GM23338 (cell line): ENCODE data around the gene WWOX. TPM values are rescaled to one million over a fixed set of nuclear protein-coding genes. Genes with fewer than 3 reads are reported as not detected.

Experiments
- ATAC-seq: fragments of 200-7000 bp; cut with Tn5 transposase; 3 replicates; pipeline ENCODE4 v1.9.1; 2020
- DNase-seq: peaks from one replicate; pipeline ENCODE4 v3.0.0-alpha.2; 2015; ENCODE audit warnings: low spot score
- H2AFZ ChIP-seq: fragments of 200-600 bp; sonication (generic); 2 replicates; pipeline ENCODE4 v1.8.0; 2016; ENCODE audit warnings: antibody characterized with exemption, mild to moderate bottlenecking, moderate library complexity
- H3F3A ChIP-seq: fragments of 200-600 bp; sonication (generic); replicated peaks from 2 replicates; pipeline ENCODE4 v1.8.0; 2017; ENCODE audit warnings: antibody characterized with exemption, mixed run types, low read depth
- H3K27ac ChIP-seq: fragments of 200-600 bp; sonication (generic); 2 replicates; pipeline ENCODE4 v1.6.1; 2016; ENCODE audit warnings: low read depth
- H3K27me3 ChIP-seq: fragments of 200-600 bp; sonication (generic); 2 replicates; pipeline ENCODE4 v1.8.0; 2016; ENCODE audit warnings: mild to moderate bottlenecking, mixed run types, moderate library complexity; ENCODE audit not compliant: insufficient read depth
- H3K36me3 ChIP-seq: fragments of 200-600 bp; sonication (generic); 2 replicates; pipeline ENCODE4 v1.8.0; 2016; ENCODE audit warnings: mild to moderate bottlenecking; ENCODE audit not compliant: insufficient read depth
- H3K4me1 ChIP-seq: fragments of 200-600 bp; sonication (generic); 2 replicates; pipeline ENCODE4 v1.8.0; 2016; ENCODE audit warnings: mild to moderate bottlenecking, moderate library complexity; ENCODE audit not compliant: insufficient read depth
- H3K4me2 ChIP-seq: fragments of 200-600 bp; sonication (generic); 2 replicates; pipeline ENCODE4 v1.7.1; 2017; ENCODE audit warnings: mixed run types
- H3K4me3 ChIP-seq: fragments of 200-600 bp; sonication (generic); 2 replicates; pipeline ENCODE4 v1.6.1; 2016; ENCODE audit warnings: mixed run types
- H3K79me2 ChIP-seq: fragments of 200-600 bp; sonication (generic); replicated peaks from 2 replicates; pipeline ENCODE4 v1.8.0; 2017; ENCODE audit warnings: mild to moderate bottlenecking; ENCODE audit not compliant: insufficient read depth
- H3K9me2 ChIP-seq: fragments of 200-600 bp; sonication (generic); 2 replicates; pipeline ENCODE4 v1.8.0; 2017; ENCODE audit not compliant: insufficient read depth
- H4K20me1 ChIP-seq: fragments of 200-600 bp; sonication (generic); replicated peaks from 2 replicates; pipeline ENCODE4 v1.8.0; 2017; ENCODE audit warnings: mild to moderate bottlenecking; ENCODE audit not compliant: insufficient read depth
- H3K27ac Mint-ChIP-seq: 2 replicates; pipeline ENCODE4 v1.8.0; 2020; ENCODE audit warnings: inconsistent platforms, mild to moderate bottlenecking, moderate library complexity, mixed read lengths
- H3K27me3 Mint-ChIP-seq: 3 replicates; pipeline ENCODE4 v1.8.0; 2022; ENCODE audit warnings: low read depth, mild to moderate bottlenecking, moderate library complexity, mixed read lengths, inconsistent platforms; ENCODE audit not compliant: insufficient read depth, poor library complexity
- H3K36me3 Mint-ChIP-seq: 3 replicates; pipeline ENCODE4 v1.8.0; 2021; ENCODE audit warnings: low read depth, mild to moderate bottlenecking, inconsistent platforms, moderate library complexity, mixed read lengths
- H3K4me1 Mint-ChIP-seq: 3 replicates; pipeline ENCODE4 v1.8.0; 2020; ENCODE audit warnings: mild to moderate bottlenecking, inconsistent platforms, mixed read lengths
- H3K4me3 Mint-ChIP-seq: 3 replicates; pipeline ENCODE4 v1.8.0; 2021; ENCODE audit warnings: moderate library complexity, mild to moderate bottlenecking, inconsistent platforms, mixed read lengths
- H3K9me3 Mint-ChIP-seq: 3 replicates; pipeline ENCODE4 v1.8.0; 2020; ENCODE audit warnings: moderate library complexity, mild to moderate bottlenecking, inconsistent platforms, mixed read lengths
- CTCF ChIP-seq, 2 experiments: fragments of 200-600 bp in 1 of 2; sonication (generic) in 1 of 2; conservative IDR thresholded peaks; 2 replicates each; pipeline versions ENCODE4 v1.5.1 to v1.6.1; 2016 to 2017; ENCODE audit warnings: antibody characterized with exemption in 2 of 2, low read depth in 2 of 2, mild to moderate bottlenecking in 2 of 2, moderate library complexity in 1 of 2
- ETS1 ChIP-seq: IDR thresholded peaks from 2 replicates; pipeline ENCODE4 v1.6.1; 2016; ENCODE audit warnings: antibody characterized with exemption
- EZH2 ChIP-seq: fragments of 200-600 bp; sonication (generic); IDR thresholded peaks from one replicate; pipeline ENCODE4 v1.8.0; 2017; ENCODE audit warnings: antibody characterized with exemption, mild to moderate bottlenecking, low read depth; ENCODE audit not compliant: unreplicated experiment
- REST ChIP-seq: IDR thresholded peaks from one replicate; pipeline ENCODE4 v1.6.1; 2018; ENCODE audit warnings: antibody characterized with exemption; ENCODE audit not compliant: unreplicated experiment
- ZNF331 ChIP-seq: fragments of 250-450 bp; sonication (Bioruptor Pico); IDR thresholded peaks from 2 replicates; pipeline ENCODE4 v1.5.0; 2020; ENCODE audit warnings: low read depth, mild to moderate bottlenecking, moderate library complexity
- ZNF462 ChIP-seq: fragments of 250-450 bp; sonication (Bioruptor Pico); IDR thresholded peaks from 2 replicates; pipeline ENCODE4 v1.5.0; 2020; ENCODE audit warnings: mild to moderate bottlenecking, moderate library complexity
- polyA plus RNA-seq: library from polyadenylated mRNA; unstranded; fragments of >200 nt; fragmentation: Nextera tagmentation; extraction: Ambion mirVana; gene quantifications from 2 replicates; pipeline ENCODE4 v1.2.1, GENCODE V29; 2016
- total RNA-seq: library from RNA; depleted of rRNA; stranded (reverse); fragments of >200 nt; shearing (Covaris generic); gene quantifications from 2 replicates; pipeline ENCODE4 v1.2.3, GENCODE V29; 2014

WWOX gene
- total and polyA plus RNA-seq, 2 experiments from 2014 or later: 10.0 to 19.3 TPM

- Mint-ChIP-seq H3K4me1 (peaks cover 27% of the 10 kb centered on the region), H3K4me3 (no peak overlapping the region), H3K36me3 (no peaks in the 10 kb centered on the region), H3K27me3 (peaks cover 1% of the 10 kb centered on the region), H3K27ac (no peak overlapping the region), H3K9me3 (no peaks in the 10 kb centered on the region)
- no peak overlapping the region for H3K4me3 ChIP-seq
- DNase-seq (peak; percentile 41), ATAC-seq (peak; percentile 75)
- no peak overlapping the region for H2AFZ ChIP-seq
- H3K4me2 ChIP-seq: no peak overlapping the region
- H3F3A ChIP-seq: no peaks in the 10 kb centered on the region
- H3K27me3 ChIP-seq: no peaks in the 10 kb centered on the region
- H4K20me1 ChIP-seq: no peaks in the 10 kb centered on the region
- H3K27ac ChIP-seq: no peak overlapping the region
- no peaks in the 10 kb centered on the region for H3K4me1 ChIP-seq
- TF ChIP-seq ZNF331 (CRISPR knock-in tag) (no peak), ZNF462 (CRISPR knock-in tag) (no peak), CTCF (conservative IDR thresholded peaks at IDR 0.05; ENCODE audit: low read depth in 2 of 2) (peak in 1 of 2 experiments; percentile 43; a peak in 2 of 4 replicates), ETS1 (no peak), EZH2 (no peak), REST (no peak)
- no peaks in the 10 kb centered on the region for H3K79me2 ChIP-seq
- H3K9me2 ChIP-seq: no peaks in the 10 kb centered on the region
- H3K36me3 ChIP-seq: no peaks in the 10 kb centered on the region
Measured at GRCh38 chr16:79158337-79158736, 1058.9 kb downstream of the WWOX start.
